ENCODE results near the gene FAM151B. TPM values are rescaled to one million over a fixed set of nuclear protein-coding genes. Genes with fewer than 3 reads are reported as not detected.
"Not testable (repeated sequence)": the region's sequence is repeated elsewhere in the genome, so short reads cannot be mapped to it uniquely, and the experiment has no call there.

Gene FAM151B
- total RNA-seq, 1 donor from 2014 or later, result 0.23 TPM

GRCh38 chr5:80482578-80482977, 5.3 kb upstream of the FAM151B start:
- H3K9me3 Mint-ChIP-seq, result no peaks in the 10 kb centered on the region
- peaks cover 10% of the 10 kb centered on the region for H3K27me3 Mint-ChIP-seq
- H3K4me3 Mint-ChIP-seq, result no peak overlapping the region
- H3K36me3 Mint-ChIP-seq (ENCODE audit: low read depth), result peaks cover 4% of the 10 kb centered on the region
- DNase-seq, result no peak
- H3K4me1 Mint-ChIP-seq, result peaks cover 9% of the 10 kb centered on the region
- intact Hi-C loops (cut with micrococcal nuclease), result loop anchor here (10.0 kb wide), 1 partner anchor 172 kb away; the partner anchor contains the start of genes DHFR and MSH3
- no peak overlapping the region for H3K27ac Mint-ChIP-seq

- DNase-seq, result no peak
- H3K4me3 Mint-ChIP-seq, result no peak overlapping the region
- no peak overlapping the region for H3K27ac Mint-ChIP-seq
- peaks cover 17% of the 10 kb centered on the region for H3K4me1 Mint-ChIP-seq
- intact Hi-C loops (cut with micrococcal nuclease), result loop anchor here (10.0 kb wide), 1 partner anchor 171 kb away; the partner anchor contains the start of genes DHFR and MSH3
- no peaks in the 10 kb centered on the region for H3K9me3 Mint-ChIP-seq
- H3K36me3 Mint-ChIP-seq (ENCODE audit: low read depth), result peaks cover 4% of the 10 kb centered on the region
- peaks cover 17% of the 10 kb centered on the region for H3K27me3 Mint-ChIP-seq
These were observed 4.2 kb upstream of the FAM151B start for GRCh38 chr5:80483636-80484232.

- Mint-ChIP-seq H3K27ac (no peak overlapping the region), H3K4me3 (peak overlapping the region; percentile 81), H3K4me1 (peaks cover 19% of the 10 kb centered on the region), H3K27me3 (peaks cover 33% of the 10 kb centered on the region), H3K36me3 (ENCODE audit: low read depth) (peaks cover 2% of the 10 kb centered on the region), H3K9me3 (no peaks in the 10 kb centered on the region)
- DNase-seq, result no peak
- intact Hi-C loops (cut with micrococcal nuclease), result loop anchor here (10.0 kb wide), 1 partner anchor 167 kb away; the partner anchor contains the start of genes DHFR and MSH3
These were observed 464 bp upstream of the FAM151B start for GRCh38 chr5:80487444-80487828.

- no peak for DNase-seq
- H3K9me3 Mint-ChIP-seq, result no peaks in the 10 kb centered on the region
- no peak overlapping the region for H3K27ac Mint-ChIP-seq
- H3K4me1 Mint-ChIP-seq, result peaks cover 19% of the 10 kb centered on the region
- peaks cover 2% of the 10 kb centered on the region for H3K36me3 Mint-ChIP-seq (ENCODE audit: low read depth)
- no peak overlapping the region for H3K4me3 Mint-ChIP-seq
- intact Hi-C loops (cut with micrococcal nuclease), result no loop called here
- peaks cover 32% of the 10 kb centered on the region for H3K27me3 Mint-ChIP-seq
These were observed 3.4 kb downstream of the FAM151B start for GRCh38 chr5:80491296-80491695.

GRCh38 chr5:80492741-80493140, 4.8 kb downstream of the FAM151B start:
- DNase-seq, result no peak
- Mint-ChIP-seq H3K4me1 (peaks cover 10% of the 10 kb centered on the region), H3K27ac (no peak overlapping the region), H3K27me3 (peaks cover 25% of the 10 kb centered on the region), H3K36me3 (ENCODE audit: low read depth) (no peaks in the 10 kb centered on the region), H3K4me3 (no peak overlapping the region), H3K9me3 (no peaks in the 10 kb centered on the region)
- intact Hi-C loops (cut with micrococcal nuclease), result no loop called here

- H3K4me1 Mint-ChIP-seq; H3K9me3 Mint-ChIP-seq; intact Hi-C loops (cut with micrococcal nuclease); H3K4me3 Mint-ChIP-seq; H3K36me3 Mint-ChIP-seq (ENCODE audit: low read depth); DNase-seq; H3K27ac Mint-ChIP-seq: not testable (repeated sequence)
- peaks cover 23% of the 10 kb centered on the region for H3K27me3 Mint-ChIP-seq
These were observed 5.5 kb downstream of the FAM151B start for GRCh38 chr5:80493443-80493842.

GRCh38 chr5:80495891-80496290, 8.0 kb downstream of the FAM151B start:
- peaks cover 12% of the 10 kb centered on the region for H3K27me3 Mint-ChIP-seq
- H3K4me3 Mint-ChIP-seq, result no peak overlapping the region
- no peaks in the 10 kb centered on the region for H3K4me1 Mint-ChIP-seq
- H3K9me3 Mint-ChIP-seq, result no peaks in the 10 kb centered on the region
- no peak for DNase-seq
- H3K36me3 Mint-ChIP-seq (ENCODE audit: low read depth), result no peaks in the 10 kb centered on the region
- no peak overlapping the region for H3K27ac Mint-ChIP-seq
- intact Hi-C loops (cut with micrococcal nuclease), result no loop called here

GRCh38 chr5:80502800-80503199, 14.9 kb downstream of the FAM151B start:
- H3K4me1 Mint-ChIP-seq, result peaks cover 3% of the 10 kb centered on the region
- H3K27ac Mint-ChIP-seq, result no peak overlapping the region
- H3K36me3 Mint-ChIP-seq (ENCODE audit: low read depth), result no peaks in the 10 kb centered on the region
- DNase-seq, result no peak
- peaks cover 6% of the 10 kb centered on the region for H3K27me3 Mint-ChIP-seq
- intact Hi-C loops (cut with micrococcal nuclease), result no loop called here
- no peaks in the 10 kb centered on the region for H3K9me3 Mint-ChIP-seq
- no peak overlapping the region for H3K4me3 Mint-ChIP-seq

GRCh38 chr5:80503641-80504040, 15.7 kb downstream of the FAM151B start:
- Mint-ChIP-seq H3K9me3 (no peaks in the 10 kb centered on the region), H3K4me3 (no peak overlapping the region), H3K4me1 (peaks cover 3% of the 10 kb centered on the region), H3K36me3 (ENCODE audit: low read depth) (no peaks in the 10 kb centered on the region), H3K27ac (no peak overlapping the region), H3K27me3 (peaks cover 3% of the 10 kb centered on the region)
- no peak for DNase-seq
- intact Hi-C loops (cut with micrococcal nuclease), result no loop called here

GRCh38 chr5:80504833-80505232, 16.9 kb downstream of the FAM151B start:
- H3K4me3 Mint-ChIP-seq, result no peak overlapping the region
- H3K27me3 Mint-ChIP-seq, result no peaks in the 10 kb centered on the region

GRCh38 chr5:80507663-80508062, 19.8 kb downstream of the FAM151B start:
- no peaks in the 10 kb centered on the region for H3K9me3 Mint-ChIP-seq
- H3K27me3 Mint-ChIP-seq, result no peaks in the 10 kb centered on the region
- H3K27ac Mint-ChIP-seq, result no peak overlapping the region
- H3K4me3 Mint-ChIP-seq, result no peak overlapping the region
- no peak for DNase-seq
- H3K4me1 Mint-ChIP-seq, result peaks cover 3% of the 10 kb centered on the region
- H3K36me3 Mint-ChIP-seq (ENCODE audit: low read depth), result no peaks in the 10 kb centered on the region
- intact Hi-C loops (cut with micrococcal nuclease), result no loop called here

More at GRCh38 chr5:80504833-80505232, 16.9 kb downstream of the FAM151B start:
- H3K9me3 Mint-ChIP-seq, result no peaks in the 10 kb centered on the region
- no peak for DNase-seq
- peaks cover 3% of the 10 kb centered on the region for H3K4me1 Mint-ChIP-seq
- intact Hi-C loops (cut with micrococcal nuclease), result no loop called here
- H3K36me3 Mint-ChIP-seq (ENCODE audit: low read depth), result no peaks in the 10 kb centered on the region
- no peak overlapping the region for H3K27ac Mint-ChIP-seq

GRCh38 chr5:80508844-80509243, 20.9 kb downstream of the FAM151B start:
- peaks cover 3% of the 10 kb centered on the region for H3K4me1 Mint-ChIP-seq
- no peak overlapping the region for H3K27ac Mint-ChIP-seq
- no peak overlapping the region for H3K4me3 Mint-ChIP-seq
- H3K36me3 Mint-ChIP-seq (ENCODE audit: low read depth), result no peaks in the 10 kb centered on the region
- intact Hi-C loops (cut with micrococcal nuclease), result no loop called here
- H3K27me3 Mint-ChIP-seq, result peaks cover 3% of the 10 kb centered on the region
- no peaks in the 10 kb centered on the region for H3K9me3 Mint-ChIP-seq
- DNase-seq, result no peak

- Mint-ChIP-seq H3K4me1 (no peaks in the 10 kb centered on the region), H3K36me3 (ENCODE audit: low read depth) (no peaks in the 10 kb centered on the region), H3K4me3 (no peak overlapping the region), H3K9me3 (no peaks in the 10 kb centered on the region), H3K27ac (no peak overlapping the region), H3K27me3 (peaks cover 3% of the 10 kb centered on the region)
- intact Hi-C loops (cut with micrococcal nuclease), result no loop called here
- no peak for DNase-seq
These were observed 21.5 kb downstream of the FAM151B start for GRCh38 chr5:80509362-80509761.

- Mint-ChIP-seq H3K4me3 (no peak overlapping the region), H3K9me3 (no peaks in the 10 kb centered on the region), H3K27me3 (peaks cover 3% of the 10 kb centered on the region), H3K36me3 (ENCODE audit: low read depth) (no peaks in the 10 kb centered on the region), H3K4me1 (peaks cover 3% of the 10 kb centered on the region), H3K27ac (no peak overlapping the region)
- intact Hi-C loops (cut with micrococcal nuclease), result no loop called here
- no peak for DNase-seq
These were observed 28.9 kb downstream of the FAM151B start for GRCh38 chr5:80516826-80517225.

- H3K9me3 Mint-ChIP-seq, result peaks cover 3% of the 10 kb centered on the region
- no peak overlapping the region for H3K4me3 Mint-ChIP-seq
- intact Hi-C loops (cut with micrococcal nuclease), result no loop called here
- no peak overlapping the region for H3K27ac Mint-ChIP-seq
- no peak for DNase-seq
- H3K27me3 Mint-ChIP-seq, result peaks cover 2% of the 10 kb centered on the region
- H3K36me3 Mint-ChIP-seq (ENCODE audit: low read depth), result no peaks in the 10 kb centered on the region
- peaks cover 4% of the 10 kb centered on the region for H3K4me1 Mint-ChIP-seq
These were observed 52.8 kb downstream of the FAM151B start for GRCh38 chr5:80540691-80541090.
